ENCODE measurements around the gene HKDC1.

DNA sequence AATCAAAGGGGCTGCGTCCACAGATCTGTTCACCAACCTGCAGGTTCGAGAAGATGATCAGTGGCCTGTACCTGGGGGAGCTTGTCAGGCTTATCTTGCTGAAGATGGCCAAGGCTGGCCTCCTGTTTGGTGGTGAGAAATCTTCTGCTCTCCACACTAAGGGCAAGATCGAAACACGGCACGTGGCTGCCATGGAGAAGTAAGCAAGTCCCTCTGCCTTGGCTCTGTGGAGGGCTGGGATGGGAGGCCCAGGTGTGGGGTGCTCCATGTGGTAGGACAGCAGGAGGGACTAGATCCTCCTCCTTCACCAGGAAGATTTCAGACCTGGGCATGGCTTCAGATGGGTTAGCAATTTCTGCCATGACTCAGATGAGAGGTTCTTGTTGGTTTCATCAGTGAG is 25.9 kb downstream of the HKDC1 start:
- TF ChIP-seq, protein P1, sequence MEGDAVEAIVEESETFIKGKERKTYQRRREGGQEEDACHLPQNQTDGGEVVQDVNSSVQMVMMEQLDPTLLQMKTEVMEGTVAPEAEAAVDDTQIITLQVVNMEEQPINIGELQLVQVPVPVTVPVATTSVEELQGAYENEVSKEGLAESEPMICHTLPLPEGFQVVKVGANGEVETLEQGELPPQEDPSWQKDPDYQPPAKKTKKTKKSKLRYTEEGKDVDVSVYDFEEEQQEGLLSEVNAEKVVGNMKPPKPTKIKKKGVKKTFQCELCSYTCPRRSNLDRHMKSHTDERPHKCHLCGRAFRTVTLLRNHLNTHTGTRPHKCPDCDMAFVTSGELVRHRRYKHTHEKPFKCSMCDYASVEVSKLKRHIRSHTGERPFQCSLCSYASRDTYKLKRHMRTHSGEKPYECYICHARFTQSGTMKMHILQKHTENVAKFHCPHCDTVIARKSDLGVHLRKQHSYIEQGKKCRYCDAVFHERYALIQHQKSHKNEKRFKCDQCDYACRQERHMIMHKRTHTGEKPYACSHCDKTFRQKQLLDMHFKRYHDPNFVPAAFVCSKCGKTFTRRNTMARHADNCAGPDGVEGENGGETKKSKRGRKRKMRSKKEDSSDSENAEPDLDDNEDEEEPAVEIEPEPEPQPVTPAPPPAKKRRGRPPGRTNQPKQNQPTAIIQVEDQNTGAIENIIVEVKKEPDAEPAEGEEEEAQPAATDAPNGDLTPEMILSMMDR (IDR thresholded peaks at IDR 0.05; ENCODE audit: low read depth, low read length, missing input control), result no peak
- no peak for TF ChIP-seq RAD21 (IDR thresholded peaks at IDR 0.05)
- no peak for TF ChIP-seq TAF1 (conservative IDR thresholded peaks at IDR 0.05)
